GM13977 (cell line): ENCODE data around the gene AHRR.
A peak's percentile ranks its signal among the peaks of the same experiment; 100 is the strongest.

ENCODE experiments used
- DNase-seq: peaks from one replicate; pipeline ENCODE4 v3.0.0; 2012; ENCODE audit warnings: low spot score
- in situ Hi-C: fragments of 300-500 bp; cut with MboI; formaldehyde crosslinking; loops from one replicate; pipeline ENCODE4 v1.12.0; 2022; ENCODE audit warnings: low sequenced_read_pairs, low pct_unique_long_range_greater_than_20kb, mixed read lengths, inconsistent platforms; ENCODE audit not compliant: unreplicated experiment
- TF ChIP-seq, protein P1 (sequence below): IDR thresholded peaks from 2 replicates; pipeline ENCODE4 v1.5.1; 2012; ENCODE audit warnings: mild to moderate bottlenecking, control low read depth; ENCODE audit not compliant: insufficient read depth; ENCODE audit errors: extremely low read depth, missing control alignments

AHRR gene

DNA sequence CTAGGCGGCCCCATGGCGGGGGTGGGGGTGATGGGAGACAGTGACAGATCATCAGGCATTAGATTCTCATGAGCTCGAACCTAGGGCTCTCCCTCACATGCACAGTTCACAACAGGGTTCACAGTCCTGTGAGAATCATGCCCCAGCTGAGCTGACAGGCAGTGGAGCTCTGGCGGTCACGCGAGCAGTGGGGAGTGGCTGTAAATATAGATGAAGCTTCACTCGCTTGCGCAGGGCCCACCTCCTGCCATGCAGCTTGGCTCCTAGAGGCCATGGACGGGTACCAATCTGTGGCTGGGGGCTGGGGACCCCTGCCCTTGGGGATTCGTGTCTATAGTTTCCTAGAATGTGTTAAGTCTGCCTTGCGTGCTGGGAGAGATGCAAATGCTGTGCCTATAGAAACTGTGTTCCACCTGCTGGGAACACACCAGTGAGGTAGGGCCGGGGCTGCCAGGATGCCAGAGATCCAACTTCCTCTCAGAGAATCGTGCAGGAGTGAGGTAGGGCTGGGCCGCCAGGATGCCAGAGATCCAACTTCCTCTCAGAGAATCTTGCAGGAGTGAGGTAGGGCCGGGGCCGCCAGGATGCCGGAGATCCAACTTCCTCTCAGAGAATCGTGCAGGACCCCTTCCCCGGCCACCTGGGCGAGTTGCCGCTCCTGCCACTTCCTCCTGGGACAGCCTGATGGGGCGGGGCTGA, 107.4 kb downstream of the AHRR start:
- in situ Hi-C loops = no loop called here
- TF ChIP-seq, protein P1, sequence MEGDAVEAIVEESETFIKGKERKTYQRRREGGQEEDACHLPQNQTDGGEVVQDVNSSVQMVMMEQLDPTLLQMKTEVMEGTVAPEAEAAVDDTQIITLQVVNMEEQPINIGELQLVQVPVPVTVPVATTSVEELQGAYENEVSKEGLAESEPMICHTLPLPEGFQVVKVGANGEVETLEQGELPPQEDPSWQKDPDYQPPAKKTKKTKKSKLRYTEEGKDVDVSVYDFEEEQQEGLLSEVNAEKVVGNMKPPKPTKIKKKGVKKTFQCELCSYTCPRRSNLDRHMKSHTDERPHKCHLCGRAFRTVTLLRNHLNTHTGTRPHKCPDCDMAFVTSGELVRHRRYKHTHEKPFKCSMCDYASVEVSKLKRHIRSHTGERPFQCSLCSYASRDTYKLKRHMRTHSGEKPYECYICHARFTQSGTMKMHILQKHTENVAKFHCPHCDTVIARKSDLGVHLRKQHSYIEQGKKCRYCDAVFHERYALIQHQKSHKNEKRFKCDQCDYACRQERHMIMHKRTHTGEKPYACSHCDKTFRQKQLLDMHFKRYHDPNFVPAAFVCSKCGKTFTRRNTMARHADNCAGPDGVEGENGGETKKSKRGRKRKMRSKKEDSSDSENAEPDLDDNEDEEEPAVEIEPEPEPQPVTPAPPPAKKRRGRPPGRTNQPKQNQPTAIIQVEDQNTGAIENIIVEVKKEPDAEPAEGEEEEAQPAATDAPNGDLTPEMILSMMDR = no peak
- DNase-seq = peak; percentile 18

DNA sequence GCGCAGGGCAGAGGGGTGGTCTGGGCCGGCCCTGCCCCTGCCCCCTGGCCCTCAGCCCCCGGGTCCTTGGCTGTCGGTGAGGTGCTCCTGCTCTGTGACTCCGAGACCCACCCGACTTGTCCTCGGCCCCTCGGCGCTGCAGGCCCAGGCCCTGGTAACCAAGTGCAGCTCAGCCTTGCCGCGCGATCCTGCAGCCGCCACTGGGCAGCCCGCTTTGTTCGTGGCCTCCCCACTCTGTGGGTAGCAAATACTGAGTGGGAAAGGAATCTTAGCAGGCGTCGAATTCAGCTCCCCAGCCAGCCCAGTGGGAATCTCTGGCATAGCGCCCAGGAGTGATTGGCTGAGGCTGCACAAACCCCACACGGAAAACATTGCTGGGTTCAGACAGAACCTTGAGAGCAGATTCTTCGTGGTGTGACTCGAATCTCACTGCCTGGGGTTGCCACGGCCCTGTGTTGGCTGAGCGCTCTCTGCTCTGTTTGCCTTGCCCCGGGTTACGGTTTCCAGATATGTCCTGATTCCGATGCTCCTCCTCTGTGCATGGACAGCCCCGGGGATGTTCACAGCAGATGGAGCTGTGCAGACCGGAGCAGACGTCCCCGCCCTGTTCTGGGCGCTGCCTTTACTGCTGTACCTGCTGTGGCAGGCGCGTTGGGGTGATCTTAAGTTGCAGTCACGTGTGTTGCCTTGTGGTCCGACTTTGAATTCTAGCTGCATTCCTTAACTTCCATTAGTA, 108.1 kb downstream of the AHRR start:
- TF ChIP-seq, protein P1 = no peak
- peak; percentile 35 for DNase-seq
- in situ Hi-C loops = loop anchor here (10.0 kb wide), 1 partner anchor 105 kb away; the partner anchor contains the start of gene AHRR

DNA sequence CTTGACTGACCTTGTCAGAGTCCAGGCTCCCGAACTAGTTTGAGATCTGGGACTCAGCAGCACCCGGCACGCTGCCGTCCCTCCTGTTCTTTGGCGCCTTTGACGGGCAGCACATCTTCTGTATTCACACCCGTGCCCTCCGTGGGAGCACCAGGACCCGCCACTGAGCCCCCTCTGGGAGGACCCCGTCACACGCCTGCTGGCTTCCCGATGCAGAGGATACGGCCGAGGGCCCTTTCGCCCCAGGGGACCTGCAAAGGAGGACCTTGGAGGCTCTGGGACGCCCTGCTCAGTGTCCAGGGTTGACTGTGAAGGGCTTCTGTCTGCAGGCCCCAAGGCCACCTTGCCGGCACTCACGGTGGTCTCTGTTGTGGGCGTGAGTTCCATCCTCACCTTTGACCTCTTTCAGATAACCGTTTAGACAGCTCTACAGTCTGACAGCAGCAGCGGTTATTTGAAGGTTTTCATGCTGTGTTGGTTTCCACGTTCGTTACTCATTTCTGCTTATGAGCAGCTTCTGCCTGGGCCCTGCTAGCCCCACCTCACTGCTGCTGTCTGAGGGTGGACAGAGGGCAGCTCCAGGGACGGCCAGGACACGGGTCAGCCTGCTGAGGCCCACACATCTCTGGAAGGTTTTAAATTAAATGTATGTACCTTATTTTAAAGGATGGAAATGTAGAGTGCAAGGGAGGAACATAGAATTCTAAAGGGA, 108.9 kb downstream of the AHRR start:
- in situ Hi-C loops = loop anchor here (10.0 kb wide), 1 partner anchor 106 kb away; the partner anchor contains the start of gene AHRR
- TF ChIP-seq, protein P1 = no peak
- peak; percentile 32 for DNase-seq

DNA sequence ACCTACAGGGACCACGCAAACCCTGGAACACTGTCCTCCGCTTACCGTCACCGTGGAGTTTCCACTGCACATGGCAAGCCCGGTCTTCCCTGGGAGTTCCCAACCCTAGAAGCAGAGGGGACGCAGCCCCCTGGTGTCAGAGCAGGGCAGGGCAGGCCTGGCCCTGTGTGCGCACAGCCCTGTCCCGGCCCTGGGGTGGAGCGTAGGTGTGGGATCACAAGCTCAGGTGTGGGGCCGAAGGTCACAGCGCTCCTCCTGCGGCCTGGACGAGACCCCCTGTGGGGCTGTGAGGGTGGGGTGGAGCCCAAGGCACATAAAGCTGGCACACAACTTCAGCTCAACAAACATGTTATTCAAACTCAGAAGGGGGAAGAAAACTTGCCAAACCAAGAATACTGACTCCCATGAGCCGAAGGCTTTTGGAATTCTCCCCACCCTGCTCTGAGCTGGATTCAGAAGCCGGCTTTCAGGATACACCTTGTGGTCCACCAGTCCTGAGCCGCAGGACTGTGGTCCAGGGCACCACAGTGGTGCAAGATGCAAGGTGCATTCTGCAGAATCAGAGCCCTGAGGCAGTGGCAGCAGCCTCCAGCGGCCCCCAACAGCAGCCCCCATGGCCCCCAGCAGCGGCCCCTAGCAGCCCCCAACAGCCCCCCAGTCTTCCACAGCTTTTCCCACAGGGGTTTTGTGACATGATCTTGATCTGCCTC, 109.6 kb downstream of the AHRR start:
- peak; percentile 77 for DNase-seq
- in situ Hi-C loops = loop anchor here (10.0 kb wide), 1 partner anchor 106 kb away; the partner anchor contains the start of gene AHRR
- TF ChIP-seq, protein P1 = peak; percentile 84

DNA sequence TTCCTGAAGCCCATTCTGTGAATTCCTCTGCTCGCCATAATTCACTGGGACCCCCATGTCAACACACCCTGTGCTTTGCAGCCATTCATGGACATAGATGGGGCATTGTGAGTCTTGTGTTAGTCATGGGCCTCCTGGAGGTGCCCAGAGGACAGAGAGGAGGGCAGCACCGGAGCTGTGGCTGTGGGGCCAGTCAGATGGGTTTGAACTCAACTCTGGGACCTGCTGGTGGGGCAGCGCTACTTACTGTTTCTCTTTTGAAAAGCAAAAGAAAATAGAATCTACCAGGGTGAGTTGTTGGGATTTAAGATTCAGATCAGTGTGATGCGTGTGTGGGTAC, 110.2 kb downstream of the AHRR start:
- DNase-seq = peak; percentile 15
- TF ChIP-seq, protein P1 = no peak
- in situ Hi-C loops = loop anchor here (10.0 kb wide), 1 partner anchor 107 kb away; the partner anchor contains the start of gene AHRR

DNA sequence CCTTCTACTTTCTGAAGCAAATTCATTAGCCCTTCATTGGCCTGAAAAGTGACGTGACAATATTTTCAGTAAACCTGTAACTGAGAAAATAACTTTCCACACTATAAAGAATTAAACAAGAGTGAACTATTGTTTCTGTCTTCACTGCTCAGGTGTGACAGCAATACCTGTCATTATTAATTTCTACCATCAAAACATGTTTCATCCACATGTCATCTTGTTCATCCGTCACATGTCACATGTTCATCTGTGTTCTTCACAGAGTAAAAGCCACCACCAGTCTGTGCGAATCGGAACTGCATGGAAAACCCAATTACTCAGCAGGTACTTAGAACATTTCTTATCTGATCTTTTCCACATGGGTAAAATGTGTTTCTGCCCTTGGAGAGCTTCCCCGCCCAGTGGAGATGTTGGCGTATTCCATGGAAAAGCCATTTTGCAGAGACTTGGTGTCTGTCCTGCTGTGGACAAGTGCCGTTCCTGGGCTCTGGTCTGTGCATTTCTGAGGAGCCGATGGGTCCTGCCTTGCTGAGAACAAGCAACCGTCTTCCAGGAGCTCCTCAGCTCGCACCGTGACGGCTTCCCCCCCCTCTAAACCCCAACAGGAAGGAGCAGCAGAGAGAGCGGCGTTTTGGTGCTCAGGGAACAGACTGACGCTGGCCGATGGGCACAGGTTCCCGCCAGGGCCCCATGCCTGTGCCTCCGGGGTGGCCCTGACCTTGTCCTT, 110.8 kb downstream of the AHRR start:
- peak; percentile 24 for DNase-seq
- in situ Hi-C loops = loop anchor here (10.0 kb wide), 1 partner anchor 108 kb away; the partner anchor contains the start of gene AHRR
- TF ChIP-seq, protein P1 = no peak
